K562 (cell line): Measurements from ENCODE around the gene NUP62. TPM values are rescaled to one million over a fixed set of nuclear protein-coding genes. Genes with fewer than 3 reads are reported as not detected.
A peak's percentile ranks its signal among the peaks of the same experiment; 100 is the strongest.

Source experiments
- CBX5 ChIP-seq: IDR thresholded peaks from 2 replicates; pipeline ENCODE4 v1.6.1; 2014; ENCODE audit warnings: low read depth, borderline replicate concordance
- FIP1L1 ChIP-seq: fragments of 200-400 bp; formaldehyde crosslinking; IDR thresholded peaks from 2 replicates; pipeline ENCODE4 v1.6.1; 2018; ENCODE audit warnings: mild to moderate bottlenecking, low read depth, low read length; ENCODE audit not compliant: poor library complexity, severe bottlenecking
- HCFC1 ChIP-seq: IDR thresholded peaks from 2 replicates; pipeline ENCODE4 v1.6.1; 2012; ENCODE audit warnings: low read depth, low read length, improper control_type of control experiment
- KDM4B ChIP-seq, 2 experiments: fragments of 450-650 bp in 1 of 2; sonication (generic) in 1 of 2; IDR thresholded peaks; 2 replicates each; pipeline ENCODE4 v1.6.1; 2016 to 2017; ENCODE audit warnings: borderline replicate concordance in 2 of 2, antibody characterized with exemption in 1 of 2, low read depth in 1 of 2, mild to moderate bottlenecking in 1 of 2
- KDM5B ChIP-seq: fragments of 200-600 bp; sonication (generic); IDR thresholded peaks from 2 replicates; pipeline ENCODE4 v1.6.1; 2012; ENCODE audit warnings: low read depth, mild to moderate bottlenecking, moderate library complexity, low read length, control low read depth, inconsistent platforms; ENCODE audit not compliant: insufficient replicate concordance
- KLF13 ChIP-seq: fragments of 450-650 bp; IDR thresholded peaks from 2 replicates; pipeline ENCODE4 v1.6.1; 2016; ENCODE audit warnings: missing genetic modification characterization, low read depth, mild to moderate bottlenecking, missing compliant biosample characterization, moderate library complexity, borderline replicate concordance
- MAFF ChIP-seq: IDR thresholded peaks from 2 replicates; pipeline ENCODE4 v1.6.1; 2012; ENCODE audit warnings: low read length, improper control_type of control experiment
- MNT ChIP-seq, 2 experiments: fragments of 450-650 bp; conservative IDR thresholded peaks; 2 replicates each; pipeline ENCODE4 v1.6.1; 2017; ENCODE audit warnings: mild to moderate bottlenecking in 2 of 2, moderate library complexity in 2 of 2
- MYC ChIP-seq, 2 experiments: fragments of 250-450 bp in 1 of 2; sonication (Bioruptor Pico) in 1 of 2; IDR thresholded peaks; 2 replicates each; pipeline versions ENCODE4 v1.5.1 to v1.6.1; 2012 to 2021; ENCODE audit warnings: low read depth in 2 of 2, borderline replicate concordance in 1 of 2, improper control_type of control experiment in 1 of 2, low read length in 1 of 2, mild to moderate bottlenecking in 1 of 2, moderate library complexity in 1 of 2
- PKNOX1 ChIP-seq: fragments of 450-650 bp; IDR thresholded peaks from 2 replicates; pipeline ENCODE4 v1.6.1; 2016
- PRDM10 ChIP-seq: fragments of 450-650 bp; IDR thresholded peaks from 2 replicates; pipeline ENCODE4 v1.6.1; 2018; ENCODE audit not compliant: partially characterized antibody
- SMARCA5 ChIP-seq: fragments of 450-650 bp; IDR thresholded peaks from 2 replicates; pipeline ENCODE4 v1.6.1; 2016
- SMC3 ChIP-seq: conservative IDR thresholded peaks from 2 replicates; pipeline ENCODE4 v1.6.1; 2011; ENCODE audit warnings: low read depth, low read length, improper control_type of control experiment; ENCODE audit not compliant: insufficient read depth
- TAF7 ChIP-seq: fragments of 450-650 bp; IDR thresholded peaks from 2 replicates; pipeline ENCODE4 v1.6.1; 2016; ENCODE audit warnings: missing genetic modification characterization, missing compliant biosample characterization
- ZBTB5 ChIP-seq: fragments of 450-650 bp; IDR thresholded peaks from 2 replicates; pipeline ENCODE4 v1.6.1; 2017; ENCODE audit warnings: antibody characterized with exemption
- ZNF282 ChIP-seq: sonication (generic); formaldehyde crosslinking; IDR thresholded peaks from 2 replicates; pipeline ENCODE4 v1.8.1; 2023; ENCODE audit warnings: missing genetic modification reagents
- ZNF41 ChIP-seq: fragments of 250-450 bp; sonication (Bioruptor Pico); conservative IDR thresholded peaks from 2 replicates; pipeline ENCODE4 v1.4.0; 2020; ENCODE audit warnings: mild to moderate bottlenecking
- ZNF436 ChIP-seq: fragments of 250-450, 450-650 bp; sonication (Bioruptor Pico); formaldehyde crosslinking; IDR thresholded peaks from 2 replicates; pipeline ENCODE4 v1.7.0; 2020; ENCODE audit warnings: mild to moderate bottlenecking
- polyA plus RNA-seq, 8 experiments: library from polyadenylated mRNA; depleted of rRNA in 4 of 8; stranded (reverse) in 5 of 8; unstranded in 3 of 8; fragments of >200 nt; fragmentation: Nextera tagmentation in 2 of 8; fragmentation: Illumina TruSeq in 1 of 8; extraction: Ambion mirVana in 2 of 8; extraction: Trizol in 1 of 8; gene quantifications; 2 replicates each; pipeline versions ENCODE4 v1.2.1 to v1.2.3, GENCODE V29; 2011 to 2014; ENCODE audit warnings: inconsistent platforms in 1 of 8, missing spikeins in 1 of 8
- total RNA-seq, 7 experiments: library from RNA; depleted of rRNA in 6 of 7; stranded (reverse); fragments of >200 nt in 6 of 7; fragmentation: Illumina TruSeq in 2 of 7; extraction: Trizol in 2 of 7; gene quantifications; 2 replicates each; pipeline versions ENCODE4 v1.2.1 to v1.2.3, GENCODE V29; 2011 to 2021; ENCODE audit warnings: low replicate concordance in 1 of 7

The NUP62 gene
- total and polyA plus RNA-seq, 9 of the 15 experiments (the other 6 are each of a cell fraction or from before 2014, with no cell fraction given): 16.9 to 109 (median 66.0) TPM

GRCh38 chr19:49929121-49929610 lies at the start of gene NUP62, which contains the start of gene ATF5 (continued):
- TF ChIP-seq MNT (conservative IDR thresholded peaks at IDR 0.05) (peak in 1 of 2 experiments; percentile 50; a peak in 1 of 4 replicates), ZNF436 (no peak), KLF13 (tag) (0 out of 2 replicates have a peak, but pooled peaks have one; percentile 11), MAFF (no peak), KDM5B (peak; percentile 60), CBX5 (0 out of 2 replicates have a peak, but pooled peaks have one; percentile 6), SMARCA5 (peak; percentile 87), PRDM10 (no peak), ZBTB5 (no peak), PKNOX1 (no peak), HCFC1 (no peak), ZNF282 (peak; percentile 82; the same call in 1 of the 2 replicates), MYC (IDR thresholded peaks at IDR 0.05; ENCODE audit: low read depth, low read length) (peak; percentile 74; the same call in 1 of the 2 replicates), MYC (CRISPR knock-in tag; IDR thresholded peaks at IDR 0.05; ENCODE audit: borderline replicate concordance, low read depth) (peak; percentile 74; the same call in 1 of the 2 replicates), FIP1L1 (peak; percentile 99), TAF7 (tag) (peak; percentile 97), ZNF41 (CRISPR knock-in tag) (no peak), SMC3 (no peak), KDM4B (IDR thresholded peaks at IDR 0.05; ENCODE audit: borderline replicate concordance in 2 of 2, low read depth in 1 of 2) (no peak; a peak in 1 of 4 replicates)
